GM19193 (cell line): ENCODE results near the gene LMF1.

Experiments
- POLR2A ChIP-seq: IDR thresholded peaks from 4 replicates; pipeline ENCODE4 v1.6.1; 2011; ENCODE audit not compliant: insufficient read depth, insufficient read length; ENCODE audit errors: extremely low read depth

The LMF1 gene

DNA sequence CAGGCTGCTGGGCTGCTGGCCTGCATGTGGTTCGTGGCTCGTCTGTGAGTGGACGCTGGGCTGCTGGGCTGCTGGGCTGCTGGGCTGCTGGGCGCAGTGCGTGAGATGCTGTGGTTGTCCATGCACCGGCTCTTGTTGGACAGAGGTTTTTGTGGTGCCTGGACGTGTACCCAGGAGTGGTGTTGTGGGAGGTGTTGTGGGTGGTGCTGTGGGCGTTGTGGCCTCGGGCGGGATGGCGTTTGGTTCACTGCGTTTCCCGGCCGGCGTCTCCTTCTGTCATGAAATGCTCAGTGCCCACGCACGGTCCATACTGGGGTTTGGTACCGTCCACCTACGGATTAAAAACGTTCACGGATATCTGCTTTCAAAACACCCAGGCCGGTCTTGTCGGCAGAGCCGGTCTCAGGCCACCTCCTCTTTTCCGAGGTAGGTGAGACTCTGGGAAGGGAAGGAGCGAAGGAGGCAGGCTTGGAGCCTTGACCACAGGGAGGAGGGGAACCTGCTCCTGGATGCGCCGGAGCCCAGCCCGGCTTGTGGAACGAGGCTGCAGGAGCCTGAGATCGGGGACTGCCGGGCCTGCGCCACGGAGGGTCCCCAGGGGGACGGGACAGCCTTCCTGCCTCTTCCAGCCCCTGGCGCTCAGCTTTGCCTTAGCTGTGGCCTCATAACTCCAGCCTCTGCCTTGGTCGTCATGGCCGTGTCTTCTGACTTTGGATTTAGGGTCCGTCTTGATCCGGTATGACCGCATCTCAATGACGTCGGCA is 140.5 kb downstream of the LMF1 start:
- TF ChIP-seq POLR2A = no peak

DNA sequence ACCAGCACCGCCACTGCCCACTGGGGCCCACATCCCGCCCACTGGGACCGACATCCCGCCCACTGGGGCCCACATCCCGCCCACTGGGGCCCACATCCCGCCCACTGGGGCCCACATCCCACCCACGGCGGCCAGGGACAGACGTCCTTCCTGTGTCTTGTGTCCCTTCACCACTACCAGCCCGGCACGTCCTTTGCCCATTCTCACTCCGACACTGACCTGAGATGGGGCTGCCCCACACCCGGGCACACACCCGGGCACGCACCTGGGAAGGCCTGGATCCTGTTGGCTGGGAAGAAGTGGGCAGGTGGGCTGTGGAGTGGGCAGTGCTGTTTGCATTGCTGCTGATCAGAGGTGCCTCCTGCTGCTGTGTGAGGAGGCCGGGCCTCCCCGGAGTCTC is 141.9 kb downstream of the LMF1 start:
- no peak for TF ChIP-seq POLR2A

DNA sequence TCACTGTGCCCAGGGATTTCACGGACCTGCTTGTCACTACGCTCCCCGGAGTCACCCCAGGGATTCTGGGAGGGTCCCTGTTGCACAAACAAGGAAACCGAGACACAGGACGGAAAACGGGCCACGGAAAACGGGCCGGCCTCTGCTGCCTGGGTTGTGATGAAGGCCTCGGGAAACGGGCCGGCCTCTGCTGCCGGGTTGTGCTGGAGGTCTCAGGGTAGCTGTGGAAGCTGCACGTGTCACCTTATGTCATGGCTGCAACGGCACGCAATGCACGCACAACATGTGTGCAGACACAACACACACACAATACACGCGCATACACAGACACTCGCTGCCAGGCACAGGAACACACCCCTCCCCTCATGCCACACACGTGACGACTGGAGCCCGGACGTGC is 143.3 kb downstream of the LMF1 start:
- no peak for TF ChIP-seq POLR2A

DNA sequence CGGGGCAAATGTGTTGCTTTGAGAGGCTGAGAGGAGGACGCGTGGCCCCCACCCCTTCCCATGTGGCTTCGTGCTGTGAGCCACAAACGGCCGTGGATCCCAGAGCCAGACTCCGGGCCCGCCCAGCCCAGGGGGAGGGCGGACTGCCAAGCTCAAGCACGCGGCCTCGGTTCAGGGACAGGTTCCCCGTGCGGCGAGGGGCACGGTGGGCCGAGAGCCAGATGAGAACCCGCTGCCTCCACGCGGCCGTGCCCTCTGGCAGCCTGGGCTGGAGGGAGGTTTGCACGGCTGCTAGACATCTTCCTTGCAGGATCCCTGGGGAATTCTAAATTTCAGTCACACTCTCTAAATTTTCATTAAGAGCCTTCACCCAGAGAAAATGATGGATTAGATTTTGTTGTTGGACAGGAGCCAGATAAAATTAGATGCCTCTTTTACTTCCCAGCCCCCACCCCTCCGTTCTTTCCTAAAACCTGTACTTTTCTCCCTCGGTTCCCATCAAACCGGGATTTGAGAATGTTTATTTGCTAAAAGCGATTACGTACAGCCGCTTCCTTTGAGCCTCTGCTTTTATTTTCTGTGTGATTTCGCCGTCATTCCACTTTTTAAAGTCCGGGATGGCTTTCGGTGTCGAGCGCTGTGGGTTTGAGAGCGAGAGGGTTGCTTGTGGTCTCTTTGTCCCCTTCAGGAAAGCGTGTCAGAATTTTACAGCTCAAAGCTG is 145.3 kb downstream of the LMF1 start:
- TF ChIP-seq POLR2A = no peak

DNA sequence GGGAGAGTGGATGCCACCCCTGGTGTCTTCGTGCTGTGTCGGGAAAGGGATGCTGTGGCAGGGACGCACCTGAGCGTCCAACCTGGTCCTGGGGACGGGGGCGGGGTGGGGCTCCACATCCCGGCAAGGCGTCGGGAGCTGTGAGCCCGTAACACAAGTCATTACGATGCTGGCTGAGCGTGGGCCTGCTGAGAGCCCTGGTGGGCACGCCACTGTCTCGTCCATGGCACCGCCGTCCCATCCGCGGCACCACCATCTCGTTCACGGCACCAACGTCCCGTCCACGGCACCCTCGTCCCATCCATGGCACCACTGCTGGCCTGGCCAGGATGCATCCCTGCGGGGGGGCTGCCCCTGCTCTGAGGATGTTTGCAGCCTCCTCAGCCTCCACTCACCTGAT is 146.2 kb downstream of the LMF1 start:
- TF ChIP-seq POLR2A = no peak

DNA sequence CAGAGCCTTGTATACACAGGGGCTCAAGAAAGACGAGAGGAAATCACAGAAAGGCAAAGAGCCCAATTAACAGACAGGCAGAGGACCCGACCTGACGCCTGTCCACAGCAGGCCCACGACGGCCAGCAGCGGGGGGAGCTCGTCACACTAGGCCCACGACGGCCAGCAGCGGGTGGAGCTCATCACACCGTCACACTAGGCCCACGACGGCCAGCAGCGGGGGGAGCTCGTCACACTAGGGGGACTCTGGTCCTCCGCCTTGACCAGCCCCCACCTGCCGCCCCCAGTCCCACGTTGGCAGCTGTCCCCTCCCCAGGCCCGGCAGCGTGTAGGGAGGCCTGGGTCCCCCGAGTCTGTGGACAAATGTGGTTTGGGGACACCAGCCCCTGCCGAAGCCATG is 146.6 kb downstream of the LMF1 start:
- TF ChIP-seq POLR2A = no peak

DNA sequence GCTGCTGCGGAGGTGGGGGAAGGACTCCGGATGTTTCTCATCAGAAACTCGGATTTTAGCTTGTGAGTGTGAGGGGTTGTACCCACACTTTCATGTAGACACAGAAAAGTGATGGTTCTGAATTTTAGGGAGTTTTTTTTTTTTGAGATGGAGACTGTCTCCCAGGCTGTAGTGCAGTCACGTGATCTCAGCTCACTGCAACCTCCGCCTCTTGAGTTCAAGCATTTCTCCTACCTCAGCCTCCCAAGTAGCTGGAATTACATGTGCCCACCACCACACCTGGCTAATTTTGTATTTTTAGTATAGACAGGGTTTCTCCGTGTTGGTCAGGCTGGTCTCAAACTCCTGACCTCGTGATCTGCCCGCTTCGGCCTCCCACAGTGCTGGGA is 147.9 kb downstream of the LMF1 start:
- no peak for TF ChIP-seq POLR2A

DNA sequence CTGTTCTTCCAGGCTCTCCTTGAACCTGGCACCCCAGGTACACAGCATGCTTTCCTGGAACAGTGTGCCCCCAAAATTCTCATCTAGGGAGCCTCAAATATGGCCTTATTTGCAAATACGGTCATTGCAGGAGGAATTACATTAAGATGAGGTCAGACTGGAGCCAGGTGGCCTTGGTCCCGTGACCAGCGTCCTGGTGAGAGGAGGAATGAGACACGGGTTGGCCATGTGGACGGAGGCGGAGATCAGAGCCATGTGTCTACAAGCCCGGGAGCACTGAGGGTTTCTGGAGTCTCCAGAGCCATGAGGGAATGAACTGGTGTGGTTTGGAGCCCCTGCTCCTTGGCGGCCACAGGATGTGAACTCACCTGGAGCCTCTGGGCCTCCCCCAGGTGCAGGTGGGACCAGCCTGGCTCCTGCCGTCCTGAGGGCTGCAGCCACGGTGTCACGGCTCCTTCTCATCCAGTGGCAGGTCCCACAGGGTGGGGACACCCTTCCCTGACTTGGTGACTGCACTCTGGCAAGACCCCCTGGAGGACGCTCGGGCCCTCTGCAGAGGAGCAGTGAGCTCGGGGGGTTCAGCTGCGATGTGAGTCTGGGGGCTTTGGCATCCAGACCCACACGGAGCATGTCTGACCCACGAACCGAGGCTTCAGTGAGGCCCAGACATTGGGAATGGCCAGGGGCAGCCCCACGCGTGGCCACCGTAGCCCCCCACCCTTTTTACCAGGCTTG is 148.4 kb downstream of the LMF1 start:
- no peak for TF ChIP-seq POLR2A

DNA sequence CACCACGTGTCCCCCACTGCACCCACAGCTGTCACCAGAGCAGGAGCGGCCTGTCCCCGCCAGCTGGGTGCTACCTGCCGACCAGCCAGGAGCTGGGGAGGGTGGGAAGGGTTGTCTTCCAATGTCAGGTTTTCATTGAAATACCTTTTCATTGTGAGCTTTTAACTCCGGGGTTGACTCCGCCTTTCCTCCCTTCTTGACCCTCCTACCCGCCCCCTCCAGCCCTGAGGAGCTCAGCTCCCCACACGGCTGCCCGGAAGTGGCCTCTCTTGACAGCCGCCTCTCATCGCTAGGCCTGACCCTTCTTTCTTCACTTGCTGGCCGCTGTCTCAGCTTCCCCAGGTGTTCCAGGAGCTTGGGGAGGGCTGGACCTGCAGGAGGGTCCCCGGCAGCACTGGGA is 149.0 kb downstream of the LMF1 start:
- TF ChIP-seq POLR2A = no peak

DNA sequence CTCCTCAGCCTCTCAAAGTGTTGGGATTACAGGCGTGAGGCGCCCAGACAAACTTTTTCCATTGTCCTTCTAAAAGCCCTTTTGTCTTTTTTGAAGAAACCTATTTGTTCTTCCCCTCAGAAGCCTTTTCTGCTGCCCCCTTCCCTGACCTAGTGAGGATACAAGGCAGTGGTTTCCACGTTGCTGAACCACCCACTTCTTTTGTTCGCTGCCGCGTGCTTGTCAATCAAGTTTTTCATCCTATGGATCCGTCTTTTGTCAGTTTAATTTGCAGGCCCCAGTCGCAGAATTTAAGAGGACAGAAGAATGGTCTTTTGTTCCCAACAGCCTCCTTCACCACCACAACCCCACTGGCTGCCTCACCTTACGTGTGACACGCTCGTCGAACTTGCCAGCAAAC is 150.0 kb downstream of the LMF1 start:
- no peak for TF ChIP-seq POLR2A

DNA sequence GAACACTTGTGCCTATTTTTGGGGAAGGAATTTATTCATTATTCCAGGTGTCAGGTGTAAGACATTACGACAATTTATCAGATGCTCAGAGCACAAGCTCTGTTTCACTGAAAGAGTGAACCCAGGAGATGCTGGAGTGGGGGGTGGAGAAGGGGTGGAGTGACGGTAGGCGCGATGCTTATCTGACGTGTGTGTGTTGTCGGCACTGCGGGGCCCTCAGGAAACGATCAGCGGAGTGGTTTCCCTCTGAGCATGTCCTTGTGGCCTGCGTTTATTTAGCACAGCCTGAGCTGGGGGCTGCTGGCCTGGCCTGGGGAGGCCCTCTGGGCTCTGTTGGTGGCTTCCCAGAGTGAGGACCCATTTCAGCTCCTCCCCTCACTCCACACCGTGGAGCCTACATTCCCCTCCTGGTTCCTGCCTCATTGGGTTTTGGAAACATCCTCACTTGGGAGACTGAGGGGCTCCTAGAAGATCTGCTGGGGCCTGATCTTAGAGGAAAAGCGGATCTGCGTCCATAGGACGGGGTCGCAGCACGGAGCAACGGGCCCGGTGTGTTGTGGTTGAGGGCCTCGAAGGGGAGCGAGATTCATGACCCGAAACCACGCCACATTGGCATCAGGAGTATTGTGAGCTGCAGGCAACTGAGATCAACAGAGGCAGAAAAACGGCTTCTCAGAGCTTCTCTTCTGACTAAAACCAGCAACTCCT is 151.3 kb downstream of the LMF1 start:
- no peak for TF ChIP-seq POLR2A

DNA sequence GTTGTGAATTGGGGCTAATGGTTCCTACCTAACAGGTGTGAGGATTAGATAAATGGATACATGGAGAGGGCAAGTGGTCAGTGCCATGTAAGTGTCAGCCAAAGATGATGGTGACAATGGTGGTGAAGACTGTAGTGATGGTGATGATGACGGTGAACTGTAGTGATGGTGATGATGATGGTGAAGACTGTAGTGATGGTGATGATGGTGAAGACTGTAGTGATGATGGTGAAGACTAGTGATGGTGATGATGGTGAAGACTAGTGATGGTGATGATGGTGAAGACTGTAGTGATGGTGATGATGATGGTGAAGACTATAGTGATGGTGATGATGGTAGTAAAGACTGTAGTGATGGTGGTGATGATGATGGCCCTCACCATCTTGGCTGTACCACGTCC is 152.2 kb downstream of the LMF1 start:
- TF ChIP-seq POLR2A = no peak

DNA sequence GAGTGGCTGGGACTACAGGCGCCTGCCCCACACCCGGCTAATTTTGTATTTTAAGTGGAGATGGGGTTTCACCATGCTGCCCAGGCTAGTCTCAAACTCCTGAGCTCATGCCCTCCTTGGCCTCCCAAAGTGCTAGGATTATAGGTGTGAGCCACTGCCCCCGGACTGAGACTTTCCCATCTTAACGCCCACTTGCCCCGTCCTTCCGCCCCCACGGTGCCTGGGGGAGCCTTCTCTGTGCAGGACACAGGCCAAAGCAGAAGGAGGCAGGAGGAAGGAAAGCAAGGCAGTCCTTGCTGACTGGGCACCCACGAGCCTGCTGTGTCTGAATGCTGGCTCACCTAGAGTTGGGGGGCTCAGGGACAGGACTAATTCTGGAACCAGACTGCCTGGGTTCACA is 152.7 kb downstream of the LMF1 start:
- TF ChIP-seq POLR2A = no peak

DNA sequence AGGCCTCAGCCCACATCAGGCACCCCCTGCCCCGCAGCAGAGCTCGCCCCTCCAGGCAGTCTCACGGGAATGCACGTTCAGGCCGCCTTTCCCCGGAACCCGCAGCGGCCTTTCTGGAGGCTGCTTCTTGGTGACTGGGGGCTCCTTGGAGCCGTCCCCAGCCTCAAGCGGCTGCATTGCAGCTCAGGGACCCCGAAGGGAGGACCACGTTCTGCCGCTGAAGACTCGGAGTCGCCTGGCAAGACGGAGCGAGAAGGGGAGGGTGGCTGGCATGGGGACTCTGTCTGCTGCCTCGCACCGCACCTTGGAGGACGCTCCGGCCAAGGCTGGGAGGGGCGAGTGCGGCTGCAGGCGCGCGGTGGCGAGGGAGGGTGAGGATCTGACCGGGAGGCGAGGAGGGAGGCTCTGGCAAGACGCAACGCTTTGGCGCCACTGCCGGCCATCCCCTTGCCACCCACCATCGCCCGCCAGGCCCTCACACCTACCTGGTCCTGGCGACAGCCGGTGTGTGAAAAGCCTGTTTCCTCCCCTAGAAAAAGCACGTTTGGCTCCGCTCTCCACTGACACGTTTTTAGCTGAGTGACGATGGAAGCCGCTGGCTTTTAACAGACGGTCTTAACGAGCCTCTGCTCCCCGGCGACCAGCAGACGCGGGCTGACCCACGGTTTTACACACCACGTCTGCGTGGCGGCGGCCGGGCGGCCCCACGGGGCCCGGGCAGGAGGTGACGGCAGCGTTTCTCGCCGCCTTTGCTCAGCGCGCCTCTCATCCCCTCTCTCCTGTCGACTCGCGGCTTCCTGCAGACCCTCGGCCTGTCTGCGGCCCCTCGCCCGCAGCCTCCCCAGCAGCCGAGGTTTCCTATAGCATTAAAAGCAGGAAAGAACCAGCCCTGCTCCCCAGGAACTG is 153.5 kb downstream of the LMF1 start:
- no peak for TF ChIP-seq POLR2A
